Breast epithelium (tissue), 4 donors: ENCODE results near the gene MDFIC. TPM values are rescaled to one million over a fixed set of nuclear protein-coding genes. Genes with fewer than 3 reads are reported as not detected.

Source experiments
- DNase-seq, 2 donors: peaks; one replicate each; pipeline ENCODE4 v3.0.0-alpha.2; 2019; ENCODE audit warnings: low spot score in 2 of 2
- H3K27ac ChIP-seq, 2 donors: fragments of 200-600 bp; sonication (generic) in 1 of 2; one replicate each; pipeline ENCODE4 v1.5.1; 2016 to 2019; ENCODE audit warnings: mild to moderate bottlenecking in 1 of 2
- H3K27me3 ChIP-seq, 2 donors: fragments of 200-600 bp; sonication (generic) in 1 of 2; one replicate each; pipeline versions ENCODE4 v1.5.1 to v1.6.0; 2017 to 2019; ENCODE audit warnings: control low read depth in 1 of 2, mild to moderate bottlenecking in 1 of 2
- H3K36me3 ChIP-seq: fragments of 200-600 bp; one replicate; pipeline ENCODE4 v1.5.1; 2019
- H3K4me1 ChIP-seq, 2 donors: fragments of 200-600 bp; sonication (generic); one replicate each; pipeline ENCODE4 v1.5.1; 2016 to 2019; ENCODE audit warnings: control low read depth in 1 of 2
- H3K4me3 ChIP-seq, 3 donors: fragments of 200-600 bp; sonication (generic); 1 replicate in 2 of 3; 2 replicates in 1 of 3; pipeline ENCODE4 v1.5.1; 2016 to 2019; ENCODE audit warnings: mild to moderate bottlenecking in 3 of 3, moderate library complexity in 2 of 3
- H3K9me3 ChIP-seq, 2 donors: fragments of 200-600 bp; sonication (generic) in 1 of 2; one replicate each; pipeline ENCODE4 v1.5.1; 2016 to 2019; ENCODE audit warnings: control low read depth in 1 of 2
- CTCF ChIP-seq, 3 donors: fragments of 450-650 bp; IDR thresholded peaks; one replicate each; pipeline ENCODE4 v1.5.1; 2016 to 2017; ENCODE audit warnings: antibody characterized with exemption in 3 of 3, mild to moderate bottlenecking in 3 of 3, moderate library complexity in 3 of 3
- POLR2A ChIP-seq: fragments of 450-650 bp; IDR thresholded peaks from one replicate; pipeline ENCODE4 v1.6.1; 2016; ENCODE audit warnings: antibody characterized with exemption, mild to moderate bottlenecking, moderate library complexity
- POLR2AphosphoS5 ChIP-seq, 3 donors: sonication (generic); formaldehyde crosslinking; IDR thresholded peaks; one replicate each; pipeline ENCODE4 v1.6.1; 2017; ENCODE audit warnings: antibody characterized with exemption in 3 of 3
- intact Hi-C: fragments of 100-400 bp; cut with DNase I; formaldehyde crosslinking; loops from one replicate; pipeline ENCODE4 v1.15.1; 2023; ENCODE audit warnings: low total_unique reads
- total RNA-seq, 3 donors: library from RNA; depleted of rRNA; stranded (reverse); fragments of >200 nt; gene quantifications; one replicate each; pipeline ENCODE4 v1.1.0, GENCODE V29; 2016

Gene MDFIC
- total RNA-seq, 3 donors from 2014 or later = 29.9 to 146 (median 55.4) TPM

GRCh38 chr7:115058726-115059125, 136.8 kb downstream of the MDFIC start:
- H3K9me3 ChIP-seq = no peaks in the 10 kb centered on the region
- no peak overlapping the region for H3K27ac ChIP-seq
- no peaks in the 10 kb centered on the region for H3K4me1 ChIP-seq
- no peaks in the 10 kb centered on the region for H3K36me3 ChIP-seq
- TF ChIP-seq POLR2AphosphoS5 (IDR thresholded peaks at IDR 0.05) (no peak), CTCF (IDR thresholded peaks at IDR 0.05) (no peak)
- no peak for DNase-seq
- no peak overlapping the region for H3K4me3 ChIP-seq
- intact Hi-C loops = no loop called here
- no peaks in the 10 kb centered on the region for H3K27me3 ChIP-seq

- TF ChIP-seq POLR2AphosphoS5 (IDR thresholded peaks at IDR 0.05) = no peak
- no peak for TF ChIP-seq CTCF (IDR thresholded peaks at IDR 0.05)
- no peak for TF ChIP-seq POLR2A
- Histone ChIP-seq H3K4me1 (no peaks in the 10 kb centered on the region), H3K4me3 (no peak overlapping the region), H3K27ac (no peak overlapping the region), H3K9me3 (no peaks in the 10 kb centered on the region), H3K36me3 (no peaks in the 10 kb centered on the region), H3K27me3 (no peaks in the 10 kb centered on the region)
- intact Hi-C loops = no loop called here
- no peak for DNase-seq
Observed at GRCh38 chr7:115059321-115059720, 137.4 kb downstream of the MDFIC start.

- H3K4me1 ChIP-seq = no peaks in the 10 kb centered on the region
- H3K27ac ChIP-seq = no peak overlapping the region
- no peaks in the 10 kb centered on the region for H3K36me3 ChIP-seq
- intact Hi-C loops = no loop called here
- no peaks in the 10 kb centered on the region for H3K9me3 ChIP-seq
- no peak for DNase-seq
- TF ChIP-seq POLR2AphosphoS5 (IDR thresholded peaks at IDR 0.05) (no peak), POLR2A (no peak), CTCF (IDR thresholded peaks at IDR 0.05) (no peak)
- no peaks in the 10 kb centered on the region for H3K27me3 ChIP-seq
- H3K4me3 ChIP-seq = no peak overlapping the region
Observed at GRCh38 chr7:115060095-115060870, 138.4 kb downstream of the MDFIC start.

- TF ChIP-seq CTCF (IDR thresholded peaks at IDR 0.05) (no peak), POLR2A (no peak), POLR2AphosphoS5 (IDR thresholded peaks at IDR 0.05) (no peak)
- H3K27ac ChIP-seq = no peak overlapping the region
- no peaks in the 10 kb centered on the region for H3K4me1 ChIP-seq
- intact Hi-C loops = no loop called here
- DNase-seq = no peak
- H3K9me3 ChIP-seq = no peaks in the 10 kb centered on the region
- no peaks in the 10 kb centered on the region for H3K27me3 ChIP-seq
- H3K36me3 ChIP-seq = no peaks in the 10 kb centered on the region
- no peak overlapping the region for H3K4me3 ChIP-seq
Observed at GRCh38 chr7:115066050-115066449, 144.2 kb downstream of the MDFIC start.

GRCh38 chr7:115066634-115067033, 144.7 kb downstream of the MDFIC start:
- Histone ChIP-seq H3K4me1 (no peaks in the 10 kb centered on the region), H3K27me3 (no peaks in the 10 kb centered on the region), H3K9me3 (no peaks in the 10 kb centered on the region), H3K27ac (no peak overlapping the region), H3K36me3 (no peaks in the 10 kb centered on the region), H3K4me3 (no peak overlapping the region)
- intact Hi-C loops = no loop called here
- TF ChIP-seq POLR2A (no peak), CTCF (IDR thresholded peaks at IDR 0.05) (no peak), POLR2AphosphoS5 (IDR thresholded peaks at IDR 0.05) (no peak)
- no peak for DNase-seq
